Right lobe of liver (tissue), 6 donors: ENCODE results near the gene WDFY4. TPM values are rescaled to one million over a fixed set of nuclear protein-coding genes. Genes with fewer than 3 reads are reported as not detected.

ENCODE experiments used
- ATAC-seq, 4 donors: fragments of 200-7000 bp; cut with Tn5 transposase; one replicate each; pipeline ENCODE4 v1.9.1; 2020; ENCODE audit warnings: mild to moderate bottlenecking in 4 of 4, moderate library complexity in 4 of 4
- DNase-seq, 3 donors: peaks; one replicate each; pipeline ENCODE4 v3.0.0-alpha.2; 2020
- H3K27ac ChIP-seq, 3 donors: fragments of 200-600 bp; one replicate each; pipeline ENCODE4 v1.8.0; 2022
- H3K27me3 ChIP-seq, 2 donors: fragments of 200-600 bp; one replicate each; pipeline ENCODE4 v1.8.0; 2022
- H3K36me3 ChIP-seq, 4 donors: fragments of 200-600 bp; sonication (generic) in 1 of 4; one replicate each; pipeline versions ENCODE4 v1.5.1 to v1.8.0; 2017 to 2022; ENCODE audit warnings: control low read depth in 1 of 4
- H3K4me1 ChIP-seq, 4 donors: fragments of 200-600 bp; sonication (generic) in 1 of 4; one replicate each; pipeline versions ENCODE4 v1.5.1 to v1.8.0; 2017 to 2022; ENCODE audit warnings: control low read depth in 1 of 4
- H3K4me3 ChIP-seq, 3 donors: fragments of 200-600 bp; one replicate each; pipeline ENCODE4 v1.8.0; 2022
- H3K9me3 ChIP-seq, 4 donors: fragments of 200-600 bp; sonication (generic) in 1 of 4; one replicate each; pipeline versions ENCODE4 v1.5.1 to v1.8.0; 2017 to 2022; ENCODE audit warnings: control low read depth in 1 of 4
- POLR2A ChIP-seq: fragments of 450-650 bp; IDR thresholded peaks from one replicate; pipeline ENCODE4 v1.6.1; 2017; ENCODE audit warnings: antibody characterized with exemption, mild to moderate bottlenecking
- WGBS: methylation state at CpG from one replicate; pipeline ENCODE4 v1.1.6; 2018; ENCODE audit warnings: low coverage, low lambda C conversion rate; ENCODE audit not compliant: insufficient coverage; ENCODE audit errors: missing lambda C conversion rate; 5-methylcytosine and 5-hydroxymethylcytosine counted together
- intact Hi-C, 2 donors: fragments of 100-400 bp; cut with DNase I; formaldehyde crosslinking; loops; one replicate each; pipeline versions ENCODE4 v1.11.2 to v1.14.1; 2022
- total RNA-seq, 6 experiments: library from RNA; depleted of rRNA in 2 of 6; stranded (reverse); fragments of >200 nt in 2 of 6; fragmentation: NEBNext Ultra II Directional in 3 of 6; extraction: Animal tissue kit (Norgen Biotek cat#: 25700) in 3 of 6; gene quantifications; one replicate each; pipeline versions ENCODE4 v1.1.0 to v1.2.4, GENCODE V29; 2016 to 2023
- TF ChIP-seq, protein P1 (sequence below), 4 donors: fragments of 200-600 bp in 3 of 4; fragments of 450-650 bp in 1 of 4; IDR thresholded peaks; one replicate each; pipeline versions ENCODE4 v1.5.1 to v1.8.0; 2016 to 2022; ENCODE audit warnings: antibody characterized with exemption in 4 of 4, mild to moderate bottlenecking in 2 of 4
- donor health status: DM: no; HTN: yes; CAD: no.
- donor health status: DM: no; HTN: no; CAD: no.
- donor health status: DM: no; HTN: no; CAD: no.
- donor health status: DM: no; HTN: yes; CAD: no.
- donor health status: DM: no; HTN: yes; CAD: no.

WDFY4 gene
- total RNA-seq, 6 experiments from 2014 or later, result 1.4 to 4.1 (median 1.9) TPM

DNA sequence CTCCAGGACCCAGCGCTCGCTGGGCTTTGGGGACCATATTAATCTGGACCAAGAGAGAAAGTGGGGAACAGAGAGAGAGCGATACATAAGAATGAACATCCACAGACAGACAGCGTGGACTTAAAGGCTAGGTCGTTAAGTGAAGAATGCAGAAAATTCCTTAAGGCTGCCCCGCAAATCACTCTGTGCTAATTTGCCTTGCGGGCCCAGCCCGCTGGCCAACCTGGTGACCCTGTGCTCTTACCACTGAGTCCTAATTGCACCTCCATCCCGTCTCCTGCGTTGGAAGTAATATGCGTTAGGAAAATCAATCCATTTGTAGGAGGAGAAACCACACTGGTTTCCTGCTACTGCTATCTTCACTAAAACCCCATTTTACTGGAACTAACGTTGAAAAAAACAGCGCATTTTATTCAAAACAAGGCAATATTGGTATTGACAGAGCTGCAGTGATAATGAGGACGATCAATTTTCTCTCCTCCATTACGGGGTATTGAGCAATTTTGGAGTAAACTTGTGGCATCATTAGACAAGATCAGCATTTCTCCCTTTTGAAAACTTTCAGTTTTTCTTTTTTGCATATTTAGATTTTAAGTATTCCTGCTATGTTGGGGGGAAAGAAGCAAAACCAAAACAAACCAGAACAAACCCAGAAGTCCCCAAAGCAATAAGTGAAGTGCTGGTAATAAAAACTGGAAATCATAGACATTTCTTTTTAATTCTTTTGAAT, 85.2 kb downstream of the WDFY4 start:
- Histone ChIP-seq H3K9me3 (no peaks in the 10 kb centered on the region), H3K27ac (no peak overlapping the region), H3K27me3 (no peaks in the 10 kb centered on the region), H3K4me3 (no peak overlapping the region), H3K36me3 (no peaks in the 10 kb centered on the region), H3K4me1 (no peaks in the 10 kb centered on the region)
- ATAC-seq (no peak), DNase-seq (no peak)
- TF ChIP-seq, protein P1, sequence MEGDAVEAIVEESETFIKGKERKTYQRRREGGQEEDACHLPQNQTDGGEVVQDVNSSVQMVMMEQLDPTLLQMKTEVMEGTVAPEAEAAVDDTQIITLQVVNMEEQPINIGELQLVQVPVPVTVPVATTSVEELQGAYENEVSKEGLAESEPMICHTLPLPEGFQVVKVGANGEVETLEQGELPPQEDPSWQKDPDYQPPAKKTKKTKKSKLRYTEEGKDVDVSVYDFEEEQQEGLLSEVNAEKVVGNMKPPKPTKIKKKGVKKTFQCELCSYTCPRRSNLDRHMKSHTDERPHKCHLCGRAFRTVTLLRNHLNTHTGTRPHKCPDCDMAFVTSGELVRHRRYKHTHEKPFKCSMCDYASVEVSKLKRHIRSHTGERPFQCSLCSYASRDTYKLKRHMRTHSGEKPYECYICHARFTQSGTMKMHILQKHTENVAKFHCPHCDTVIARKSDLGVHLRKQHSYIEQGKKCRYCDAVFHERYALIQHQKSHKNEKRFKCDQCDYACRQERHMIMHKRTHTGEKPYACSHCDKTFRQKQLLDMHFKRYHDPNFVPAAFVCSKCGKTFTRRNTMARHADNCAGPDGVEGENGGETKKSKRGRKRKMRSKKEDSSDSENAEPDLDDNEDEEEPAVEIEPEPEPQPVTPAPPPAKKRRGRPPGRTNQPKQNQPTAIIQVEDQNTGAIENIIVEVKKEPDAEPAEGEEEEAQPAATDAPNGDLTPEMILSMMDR (IDR thresholded peaks at IDR 0.05), result no peak
- TF ChIP-seq POLR2A, result no peak
- intact Hi-C loops, result no loop called here
- 68% methylated on average over 14 of the region's 15 CpGs for WGBS

DNA sequence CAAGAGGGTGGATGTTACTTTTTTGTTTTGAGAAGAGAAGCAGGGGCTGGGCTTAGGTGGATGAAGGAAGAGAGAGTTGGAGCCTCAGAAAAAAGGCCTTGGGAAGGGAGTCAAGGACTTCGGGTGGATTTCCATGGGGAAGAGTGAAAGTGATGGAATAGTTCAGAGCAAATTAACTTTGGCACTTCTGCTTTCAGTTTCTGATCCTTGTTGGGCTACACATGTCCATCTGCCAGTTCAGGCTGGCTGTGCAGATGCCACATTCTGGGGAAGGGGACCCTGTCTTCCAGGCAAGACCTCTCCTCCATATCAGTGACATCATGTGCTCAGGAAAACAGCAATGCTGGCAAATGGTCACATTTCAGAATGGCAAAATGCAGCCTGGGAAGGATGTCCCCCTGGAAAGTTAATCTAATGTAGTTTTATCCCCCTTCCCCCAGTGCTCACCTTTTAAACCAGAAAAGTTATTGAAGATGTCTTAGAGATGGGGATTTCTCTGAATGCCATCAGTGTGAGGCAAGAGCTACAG, 86.0 kb downstream of the WDFY4 start:
- no peak for TF ChIP-seq POLR2A
- TF ChIP-seq, protein P1 (IDR thresholded peaks at IDR 0.05), result no peak
- 58% methylated on average over 1 of the region's 1 CpG for WGBS
- Histone ChIP-seq H3K36me3 (no peaks in the 10 kb centered on the region), H3K27ac (no peak overlapping the region), H3K4me3 (no peak overlapping the region), H3K4me1 (no peaks in the 10 kb centered on the region), H3K27me3 (no peaks in the 10 kb centered on the region), H3K9me3 (no peaks in the 10 kb centered on the region)
- ATAC-seq (no peak), DNase-seq (no peak)
- intact Hi-C loops, result no loop called here

DNA sequence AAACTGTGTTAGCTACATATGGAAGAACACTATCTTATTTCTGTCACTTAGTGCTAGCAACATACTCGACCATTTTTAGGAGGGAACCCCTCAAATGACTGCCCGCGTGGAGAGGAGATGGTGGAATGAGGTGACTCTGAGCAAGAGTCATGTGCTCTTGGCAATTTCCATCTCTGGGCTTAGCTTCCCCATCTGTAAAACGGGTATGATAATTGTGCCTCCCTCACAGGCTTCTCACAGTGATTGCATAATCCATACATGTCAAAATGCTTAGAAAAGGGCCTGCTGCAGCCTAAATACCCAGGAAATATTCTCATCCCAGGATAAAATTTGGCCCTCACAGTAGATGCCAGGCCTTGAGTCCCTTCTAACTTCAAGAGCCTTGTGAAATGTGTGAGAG, 86.6 kb downstream of the WDFY4 start:
- ATAC-seq, result no peak

DNA sequence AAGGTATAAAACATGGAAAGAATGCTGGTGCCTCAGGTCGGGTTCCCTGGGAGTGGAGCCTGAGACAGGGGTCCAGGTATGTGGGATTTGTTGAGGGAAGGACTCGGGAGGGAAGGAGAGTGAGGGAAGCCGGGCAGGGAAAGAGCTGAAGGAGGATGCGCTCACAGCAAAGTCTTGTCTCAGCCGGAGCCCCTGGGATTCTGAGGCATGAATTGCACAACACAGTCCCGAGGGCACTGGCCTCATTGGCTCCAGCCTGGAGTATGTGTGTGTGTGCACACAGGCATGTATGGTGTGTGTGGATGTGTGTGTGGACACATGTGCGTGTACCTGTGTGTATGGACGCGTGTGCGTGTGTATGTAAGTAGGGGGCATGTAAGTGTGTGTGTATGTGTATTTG, 87.4 kb downstream of the WDFY4 start:
- intact Hi-C loops, result no loop called here

More for the DNA sequence above, 86.6 kb downstream of the WDFY4 start:
- Histone ChIP-seq H3K4me3 (no peak overlapping the region), H3K4me1 (no peaks in the 10 kb centered on the region), H3K27me3 (no peaks in the 10 kb centered on the region), H3K27ac (no peak overlapping the region), H3K36me3 (no peaks in the 10 kb centered on the region), H3K9me3 (no peaks in the 10 kb centered on the region)
- intact Hi-C loops, result no loop called here
- DNase-seq, result no peak
- WGBS, result 27% methylated on average over 2 of the region's 4 CpGs
- TF ChIP-seq, protein P1 (IDR thresholded peaks at IDR 0.05), result no peak
- no peak for TF ChIP-seq POLR2A

More for the DNA sequence above, 87.4 kb downstream of the WDFY4 start:
- no peaks in the 10 kb centered on the region for H3K9me3 ChIP-seq
- H3K4me1 ChIP-seq, result no peaks in the 10 kb centered on the region
- no peak overlapping the region for H3K27ac ChIP-seq
- DNase-seq (no peak), ATAC-seq (no peak)
- no peaks in the 10 kb centered on the region for H3K27me3 ChIP-seq
- TF ChIP-seq, protein P1 (IDR thresholded peaks at IDR 0.05), result no peak
- no peak for TF ChIP-seq POLR2A
- H3K36me3 ChIP-seq, result no peaks in the 10 kb centered on the region
- no peak overlapping the region for H3K4me3 ChIP-seq
- 58% methylated on average over 7 of the region's 10 CpGs for WGBS
